Measurements from ENCODE around the gene ANXA6.
A peak's percentile ranks its signal among the peaks of the same experiment; 100 is the strongest.

ANXA6 gene

DNA sequence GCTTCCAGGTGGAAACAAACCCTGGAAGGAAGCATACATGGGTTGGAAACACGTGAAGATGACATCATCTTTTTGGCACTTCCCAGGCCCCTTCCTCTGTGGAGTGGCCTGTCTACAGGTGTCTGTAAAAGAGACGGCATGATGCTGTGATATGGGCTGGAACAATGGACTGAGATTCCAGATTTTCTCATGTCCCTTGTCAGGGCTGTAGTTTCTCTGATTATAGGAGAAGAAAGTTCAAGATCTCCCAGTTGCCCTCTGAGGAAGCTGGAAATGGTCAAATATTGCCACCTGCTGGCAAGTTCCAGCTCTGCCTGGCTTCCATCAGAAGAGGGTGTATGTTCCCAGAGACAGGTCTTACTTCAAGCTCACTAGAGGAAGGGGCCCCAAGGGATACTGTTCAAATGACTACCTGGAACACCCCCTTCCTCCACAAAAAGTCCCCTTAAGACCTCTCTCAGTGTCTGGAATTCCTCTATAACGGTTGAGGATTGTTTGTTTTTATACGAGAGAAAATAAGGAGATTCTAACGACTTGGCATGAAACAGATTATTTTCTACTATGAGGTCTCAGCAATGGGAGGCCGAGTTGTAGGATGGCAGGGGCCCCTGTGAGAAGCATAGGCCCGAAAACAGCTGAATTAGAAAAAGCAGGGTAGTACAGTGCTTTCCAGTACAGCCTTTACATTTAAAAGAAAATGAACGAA, 7.3 kb upstream of the ANXA6 start:
- Histone ChIP-seq H3K4me1 (ENCODE audit: control insufficient read depth, insufficient read depth, low read length) (0 out of 2 replicates have a peak, but pooled peaks cover 3% of the 10 kb centered on the region), H3K27ac (ENCODE audit: low read depth, low read length) (no peak overlapping the region), H3K4me3 (ENCODE audit: low read depth, low read length) (no peak overlapping the region), H3K36me3 (ENCODE audit: control insufficient read depth, insufficient read depth, low read length) (no peaks in the 10 kb centered on the region), H3K9me3 (ENCODE audit: control insufficient read depth, insufficient read depth, low read depth, low read length) (no peaks in the 10 kb centered on the region), H3K9ac (ENCODE audit: low read length) (no peak overlapping the region), H3K27me3 (ENCODE audit: control insufficient read depth, insufficient read depth, low read length) (no peaks in the 10 kb centered on the region)

DNA sequence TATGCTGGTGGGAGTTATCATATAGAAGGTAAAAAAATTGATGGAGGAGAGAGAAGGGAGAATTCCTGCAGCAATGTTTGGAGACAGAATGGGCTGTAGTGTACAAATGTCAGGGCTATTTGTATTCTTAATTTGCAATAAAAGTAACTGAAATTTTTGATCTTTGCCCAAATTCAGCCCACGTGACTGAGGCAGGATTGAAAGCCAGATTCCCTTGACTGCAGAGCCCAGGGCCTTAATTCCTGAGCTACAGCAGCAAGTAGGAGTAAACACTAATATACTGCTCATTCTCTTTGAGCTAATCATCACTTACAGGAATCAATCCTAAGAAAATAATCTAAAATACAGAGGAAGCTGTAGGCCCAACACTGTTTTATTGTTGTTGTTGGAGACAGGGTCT, 5.2 kb upstream of the ANXA6 start:
- Histone ChIP-seq H3K9ac (ENCODE audit: low read length) (no peak overlapping the region), H3K4me3 (ENCODE audit: low read depth, low read length) (no peak overlapping the region), H3K27me3 (ENCODE audit: control insufficient read depth, insufficient read depth, low read length) (no peaks in the 10 kb centered on the region), H3K36me3 (ENCODE audit: control insufficient read depth, insufficient read depth, low read length) (no peaks in the 10 kb centered on the region), H3K9me3 (ENCODE audit: control insufficient read depth, insufficient read depth, low read depth, low read length) (no peaks in the 10 kb centered on the region), H3K27ac (ENCODE audit: low read depth, low read length) (no peak overlapping the region), H3K4me1 (ENCODE audit: control insufficient read depth, insufficient read depth, low read length) (peaks cover 14% of the 10 kb centered on the region)

- Histone ChIP-seq H3K9me3 (ENCODE audit: control insufficient read depth, insufficient read depth, low read depth, low read length) (no peaks in the 10 kb centered on the region), H3K27ac (ENCODE audit: low read depth, low read length) (no peak overlapping the region), H3K4me3 (ENCODE audit: low read depth, low read length) (no peak overlapping the region), H3K4me1 (ENCODE audit: control insufficient read depth, insufficient read depth, low read length) (peaks cover 33% of the 10 kb centered on the region), H3K36me3 (ENCODE audit: control insufficient read depth, insufficient read depth, low read length) (no peaks in the 10 kb centered on the region), H3K9ac (ENCODE audit: low read length) (no peak overlapping the region), H3K27me3 (ENCODE audit: control insufficient read depth, insufficient read depth, low read length) (no peaks in the 10 kb centered on the region)
Measured at GRCh38 chr5:151159649-151160373, 2.2 kb upstream of the ANXA6 start.

- peak overlapping the region; percentile 85 for H3K4me3 ChIP-seq (ENCODE audit: low read depth, low read length)
- H3K9ac ChIP-seq (ENCODE audit: low read length): peak overlapping the region; percentile 92
- no peaks in the 10 kb centered on the region for H3K27me3 ChIP-seq (ENCODE audit: control insufficient read depth, insufficient read depth, low read length)
- H3K9me3 ChIP-seq (ENCODE audit: control insufficient read depth, insufficient read depth, low read depth, low read length): no peaks in the 10 kb centered on the region
- H3K27ac ChIP-seq (ENCODE audit: low read depth, low read length): peak overlapping the region; percentile 84; the same call in 1 of the 2 replicates
- H3K4me1 ChIP-seq (ENCODE audit: control insufficient read depth, insufficient read depth, low read length): peaks cover 36% of the 10 kb centered on the region
- 0 out of 2 replicates have a peak, but pooled peaks cover 2% of the 10 kb centered on the region for H3K36me3 ChIP-seq (ENCODE audit: control insufficient read depth, insufficient read depth, low read length)
Measured at GRCh38 chr5:151158287-151158661, 695 bp upstream of the ANXA6 start.

GRCh38 chr5:151156507-151157420, 815 bp downstream of the ANXA6 start:
- Histone ChIP-seq H3K4me1 (ENCODE audit: control insufficient read depth, insufficient read depth, low read length) (peaks cover 42% of the 10 kb centered on the region), H3K9ac (ENCODE audit: low read length) (peak overlapping the region; percentile 92), H3K36me3 (ENCODE audit: control insufficient read depth, insufficient read depth, low read length) (0 out of 2 replicates have a peak, but pooled peaks cover 2% of the 10 kb centered on the region), H3K27ac (ENCODE audit: low read depth, low read length) (peak overlapping the region; percentile 84; the same call in 1 of the 2 replicates), H3K4me3 (ENCODE audit: low read depth, low read length) (peak overlapping the region; percentile 85), H3K9me3 (ENCODE audit: control insufficient read depth, insufficient read depth, low read depth, low read length) (no peaks in the 10 kb centered on the region), H3K27me3 (ENCODE audit: control insufficient read depth, insufficient read depth, low read length) (no peaks in the 10 kb centered on the region)

- peak overlapping the region; percentile 85; the same call in 1 of the 2 replicates for H3K4me3 ChIP-seq (ENCODE audit: low read depth, low read length)
- 0 out of 2 replicates have a peak, but pooled peaks cover 2% of the 10 kb centered on the region for H3K36me3 ChIP-seq (ENCODE audit: control insufficient read depth, insufficient read depth, low read length)
- H3K9ac ChIP-seq (ENCODE audit: low read length): peak overlapping the region; percentile 92
- H3K9me3 ChIP-seq (ENCODE audit: control insufficient read depth, insufficient read depth, low read depth, low read length): no peaks in the 10 kb centered on the region
- H3K4me1 ChIP-seq (ENCODE audit: control insufficient read depth, insufficient read depth, low read length): peaks cover 51% of the 10 kb centered on the region
- H3K27me3 ChIP-seq (ENCODE audit: control insufficient read depth, insufficient read depth, low read length): no peaks in the 10 kb centered on the region
- H3K27ac ChIP-seq (ENCODE audit: low read depth, low read length): peak overlapping the region; percentile 55; the same call in 1 of the 2 replicates
Measured at GRCh38 chr5:151155775-151156506, 1.6 kb downstream of the ANXA6 start.

- Histone ChIP-seq H3K27ac (ENCODE audit: low read depth, low read length) (no peak overlapping the region), H3K36me3 (ENCODE audit: control insufficient read depth, insufficient read depth, low read length) (0 out of 2 replicates have a peak, but pooled peaks cover 2% of the 10 kb centered on the region), H3K9ac (ENCODE audit: low read length) (peak overlapping the region; percentile 23), H3K4me3 (ENCODE audit: low read depth, low read length) (peak overlapping the region; percentile 85; the same call in 1 of the 2 replicates), H3K27me3 (ENCODE audit: control insufficient read depth, insufficient read depth, low read length) (no peaks in the 10 kb centered on the region), H3K4me1 (ENCODE audit: control insufficient read depth, insufficient read depth, low read length) (peaks cover 59% of the 10 kb centered on the region), H3K9me3 (ENCODE audit: control insufficient read depth, insufficient read depth, low read depth, low read length) (no peaks in the 10 kb centered on the region)
Measured at GRCh38 chr5:151154931-151155774, 2.4 kb downstream of the ANXA6 start.

- H3K4me1 ChIP-seq (ENCODE audit: control insufficient read depth, insufficient read depth, low read length): peaks cover 60% of the 10 kb centered on the region
Measured at GRCh38 chr5:151153766-151154272, 3.8 kb downstream of the ANXA6 start.

GRCh38 chr5:151153300-151153699, 4.3 kb downstream of the ANXA6 start:
- no peaks in the 10 kb centered on the region for H3K9me3 ChIP-seq (ENCODE audit: control insufficient read depth, insufficient read depth, low read depth, low read length)
- H3K9ac ChIP-seq (ENCODE audit: low read length): no peak overlapping the region
- no peaks in the 10 kb centered on the region for H3K27me3 ChIP-seq (ENCODE audit: control insufficient read depth, insufficient read depth, low read length)
- H3K27ac ChIP-seq (ENCODE audit: low read depth, low read length): no peak overlapping the region
- peaks cover 2% of the 10 kb centered on the region; the same call in 1 of the 2 replicates for H3K36me3 ChIP-seq (ENCODE audit: control insufficient read depth, insufficient read depth, low read length)
- no peak overlapping the region for H3K4me3 ChIP-seq (ENCODE audit: low read depth, low read length)
- peaks cover 54% of the 10 kb centered on the region for H3K4me1 ChIP-seq (ENCODE audit: control insufficient read depth, insufficient read depth, low read length)

More at GRCh38 chr5:151153766-151154272, 3.8 kb downstream of the ANXA6 start:
- Histone ChIP-seq H3K27me3 (ENCODE audit: control insufficient read depth, insufficient read depth, low read length) (no peaks in the 10 kb centered on the region), H3K36me3 (ENCODE audit: control insufficient read depth, insufficient read depth, low read length) (0 out of 2 replicates have a peak, but pooled peaks cover 2% of the 10 kb centered on the region), H3K4me3 (ENCODE audit: low read depth, low read length) (no peak overlapping the region), H3K9ac (ENCODE audit: low read length) (no peak overlapping the region), H3K27ac (ENCODE audit: low read depth, low read length) (no peak overlapping the region), H3K9me3 (ENCODE audit: control insufficient read depth, insufficient read depth, low read depth, low read length) (no peaks in the 10 kb centered on the region)
